Cardiac muscle cell (in vitro differentiated cells and primary cell): ENCODE results near the gene SEC14L6. TPM values are rescaled to one million over a fixed set of nuclear protein-coding genes. Genes with fewer than 3 reads are reported as not detected.

Source experiments
- DNase-seq, 2 donors: peaks; one replicate each; pipeline versions ENCODE4 v3.0.0 to v3.0.0-alpha.2; 2010 to 2017; ENCODE audit warnings: low read depth in 1 of 2, low spot score in 1 of 2
- H3K27ac ChIP-seq: fragments of 200-600 bp; sonication (generic); 2 replicates; pipeline ENCODE4 v1.5.1; 2016
- H3K27me3 ChIP-seq: fragments of 200-600 bp; sonication (generic); 2 replicates; pipeline ENCODE4 v1.6.0; 2016; ENCODE audit warnings: control low read depth
- H3K36me3 ChIP-seq: fragments of 200-600 bp; sonication (generic); 2 replicates; pipeline ENCODE4 v1.5.1; 2016; ENCODE audit warnings: control low read depth
- H3K4me1 ChIP-seq: fragments of 200-600 bp; sonication (generic); 2 replicates; pipeline ENCODE4 v1.8.1; 2017; ENCODE audit warnings: low read depth, mild to moderate bottlenecking, mixed run types
- H3K4me3 ChIP-seq: fragments of 200-600 bp; sonication (generic); 2 replicates; pipeline ENCODE4 v1.5.1; 2016; ENCODE audit warnings: mild to moderate bottlenecking
- H3K9me3 ChIP-seq: fragments of 200-600 bp; sonication (generic); 2 replicates; pipeline ENCODE4 v1.5.1; 2017; ENCODE audit warnings: low read depth, mild to moderate bottlenecking, control low read depth
- CTCF ChIP-seq: IDR thresholded peaks from 2 replicates; pipeline ENCODE4 v1.5.1; 2012; ENCODE audit warnings: low read depth, mild to moderate bottlenecking, low read length
- polyA plus RNA-seq: library from polyadenylated mRNA; unstranded; fragments of >200 nt; fragmentation: Nextera tagmentation; extraction: Ambion mirVana; gene quantifications from 2 replicates; pipeline ENCODE4 v1.2.1, GENCODE V29; 2016
- total RNA-seq: library from RNA; depleted of rRNA; stranded (reverse); fragments of >200 nt; gene quantifications from 2 replicates; pipeline ENCODE4 v1.2.3, GENCODE V29; 2016

SEC14L6 gene
- total and polyA plus RNA-seq, 2 experiments from 2014 or later = 2.2 to 4.7 TPM

- Histone ChIP-seq H3K9me3 (no peaks in the 10 kb centered on the region), H3K36me3 (no peaks in the 10 kb centered on the region), H3K27ac (no peak overlapping the region), H3K4me1 (no peaks in the 10 kb centered on the region), H3K27me3 (no peaks in the 10 kb centered on the region), H3K4me3 (no peak overlapping the region)
- no peak for DNase-seq
- TF ChIP-seq CTCF = no peak
Measured at GRCh38 chr22:30516273-30516672, 30.3 kb downstream of the SEC14L6 start.

- no peak for TF ChIP-seq CTCF
- Histone ChIP-seq H3K4me1 (no peaks in the 10 kb centered on the region), H3K4me3 (no peak overlapping the region), H3K27ac (no peak overlapping the region), H3K9me3 (no peaks in the 10 kb centered on the region), H3K27me3 (no peaks in the 10 kb centered on the region), H3K36me3 (no peaks in the 10 kb centered on the region)
- no peak for DNase-seq
Measured at GRCh38 chr22:30514252-30514651, 32.3 kb downstream of the SEC14L6 start.

- Histone ChIP-seq H3K36me3 (no peaks in the 10 kb centered on the region), H3K4me1 (no peaks in the 10 kb centered on the region), H3K4me3 (no peak overlapping the region), H3K27ac (no peak overlapping the region), H3K27me3 (no peaks in the 10 kb centered on the region), H3K9me3 (no peaks in the 10 kb centered on the region)
- no peak for TF ChIP-seq CTCF
- no peak for DNase-seq
Measured at GRCh38 chr22:30513462-30513861, 33.1 kb downstream of the SEC14L6 start.

- no peak for DNase-seq
- Histone ChIP-seq H3K4me3 (no peak overlapping the region), H3K4me1 (no peaks in the 10 kb centered on the region), H3K27ac (no peak overlapping the region), H3K36me3 (no peaks in the 10 kb centered on the region), H3K27me3 (no peaks in the 10 kb centered on the region), H3K9me3 (no peaks in the 10 kb centered on the region)
- TF ChIP-seq CTCF = no peak
Measured at GRCh38 chr22:30511911-30512310, 34.6 kb downstream of the SEC14L6 start.

GRCh38 chr22:30511109-30511508, 35.4 kb downstream of the SEC14L6 start:
- no peaks in the 10 kb centered on the region for H3K27me3 ChIP-seq
- no peak overlapping the region for H3K4me3 ChIP-seq
- no peaks in the 10 kb centered on the region for H3K36me3 ChIP-seq
- H3K4me1 ChIP-seq = no peaks in the 10 kb centered on the region
- no peak for TF ChIP-seq CTCF
- H3K9me3 ChIP-seq = no peaks in the 10 kb centered on the region
- H3K27ac ChIP-seq = no peak overlapping the region
- DNase-seq = no peak

GRCh38 chr22:30508216-30508615, 38.3 kb downstream of the SEC14L6 start:
- TF ChIP-seq CTCF = no peak
- H3K9me3 ChIP-seq = no peaks in the 10 kb centered on the region
- H3K4me3 ChIP-seq = no peak overlapping the region
- H3K27me3 ChIP-seq = peaks cover 6% of the 10 kb centered on the region
- DNase-seq = no peak
- no peaks in the 10 kb centered on the region for H3K36me3 ChIP-seq
- no peak overlapping the region for H3K27ac ChIP-seq
- H3K4me1 ChIP-seq = no peaks in the 10 kb centered on the region
